ENCODE measurements around the gene DPPA2.

DNA sequence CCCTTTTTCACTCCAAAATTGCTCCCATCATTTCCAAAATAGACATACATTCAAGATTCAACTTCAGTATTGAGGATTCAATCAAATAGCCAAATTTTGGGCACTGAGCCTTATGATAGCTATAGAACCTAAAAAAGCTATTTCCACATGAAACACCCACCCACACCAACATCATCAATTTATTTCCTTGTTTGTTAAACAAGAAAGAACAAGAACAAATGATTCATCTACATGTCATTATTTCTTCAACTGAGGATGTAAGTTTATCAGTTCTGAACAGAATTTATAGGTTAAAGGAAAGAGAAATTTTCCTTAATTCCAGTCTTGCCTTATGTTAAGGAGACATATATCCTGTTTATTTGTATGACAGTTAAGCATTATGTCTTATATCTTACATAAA lies 32.2 kb downstream of the DPPA2 start:
- TF ChIP-seq POLR2A (IDR thresholded peaks at IDR 0.05): no peak
- TF ChIP-seq, protein P1, sequence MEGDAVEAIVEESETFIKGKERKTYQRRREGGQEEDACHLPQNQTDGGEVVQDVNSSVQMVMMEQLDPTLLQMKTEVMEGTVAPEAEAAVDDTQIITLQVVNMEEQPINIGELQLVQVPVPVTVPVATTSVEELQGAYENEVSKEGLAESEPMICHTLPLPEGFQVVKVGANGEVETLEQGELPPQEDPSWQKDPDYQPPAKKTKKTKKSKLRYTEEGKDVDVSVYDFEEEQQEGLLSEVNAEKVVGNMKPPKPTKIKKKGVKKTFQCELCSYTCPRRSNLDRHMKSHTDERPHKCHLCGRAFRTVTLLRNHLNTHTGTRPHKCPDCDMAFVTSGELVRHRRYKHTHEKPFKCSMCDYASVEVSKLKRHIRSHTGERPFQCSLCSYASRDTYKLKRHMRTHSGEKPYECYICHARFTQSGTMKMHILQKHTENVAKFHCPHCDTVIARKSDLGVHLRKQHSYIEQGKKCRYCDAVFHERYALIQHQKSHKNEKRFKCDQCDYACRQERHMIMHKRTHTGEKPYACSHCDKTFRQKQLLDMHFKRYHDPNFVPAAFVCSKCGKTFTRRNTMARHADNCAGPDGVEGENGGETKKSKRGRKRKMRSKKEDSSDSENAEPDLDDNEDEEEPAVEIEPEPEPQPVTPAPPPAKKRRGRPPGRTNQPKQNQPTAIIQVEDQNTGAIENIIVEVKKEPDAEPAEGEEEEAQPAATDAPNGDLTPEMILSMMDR (IDR thresholded peaks at IDR 0.05): no peak
